ENCODE measurements around the gene TPST1.
"Not testable (repeated sequence)": the region's sequence is repeated elsewhere in the genome, so short reads cannot be mapped to it uniquely, and the experiment has no call there.

The TPST1 gene

GRCh38 chr7:66331883-66332282, 126.7 kb downstream of the TPST1 start:
- no peak for DNase-seq (ENCODE audit: low read depth, low spot score)

DNA sequence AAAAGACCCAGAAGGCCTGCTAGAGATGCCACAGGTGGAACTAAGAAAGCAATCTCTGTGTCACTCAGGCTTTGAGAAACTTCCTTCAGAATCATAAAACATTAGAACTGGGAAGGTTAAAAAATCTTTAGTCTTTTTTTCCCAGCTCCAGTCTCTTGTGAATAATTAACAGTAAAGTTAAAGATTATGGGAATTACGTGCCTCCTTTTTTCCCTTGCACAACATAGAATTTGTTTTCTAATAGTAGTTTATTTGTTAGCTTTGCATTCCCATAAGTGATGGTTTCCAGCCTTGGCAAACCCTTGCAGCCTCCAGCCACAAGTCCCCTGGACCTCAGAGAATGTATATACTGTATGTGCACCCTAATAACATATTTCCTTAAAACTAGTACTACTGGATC, 128.3 kb downstream of the TPST1 start:
- no peak for DNase-seq (ENCODE audit: low read depth, low spot score)

DNA sequence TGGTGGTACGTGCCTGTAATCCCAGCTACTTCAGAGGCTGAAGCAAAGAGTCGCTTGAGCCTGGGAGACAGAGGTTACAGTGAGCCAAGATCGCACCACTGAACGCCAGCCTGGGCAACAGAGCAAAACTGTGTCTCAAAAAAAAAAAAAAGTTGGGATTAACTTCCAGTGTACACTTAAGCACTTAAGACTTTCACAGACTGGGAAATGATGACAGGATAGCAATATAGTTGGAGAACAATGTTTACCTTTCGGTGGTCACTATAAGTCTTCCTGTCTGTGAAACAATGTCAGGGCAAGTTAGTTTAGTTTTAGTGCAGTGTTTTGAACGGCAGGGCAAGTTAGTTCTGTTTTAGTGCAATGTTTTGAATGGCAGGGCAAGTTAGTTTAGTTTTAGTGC, 130.2 kb downstream of the TPST1 start:
- no peak for DNase-seq (ENCODE audit: low read depth, low spot score)

DNA sequence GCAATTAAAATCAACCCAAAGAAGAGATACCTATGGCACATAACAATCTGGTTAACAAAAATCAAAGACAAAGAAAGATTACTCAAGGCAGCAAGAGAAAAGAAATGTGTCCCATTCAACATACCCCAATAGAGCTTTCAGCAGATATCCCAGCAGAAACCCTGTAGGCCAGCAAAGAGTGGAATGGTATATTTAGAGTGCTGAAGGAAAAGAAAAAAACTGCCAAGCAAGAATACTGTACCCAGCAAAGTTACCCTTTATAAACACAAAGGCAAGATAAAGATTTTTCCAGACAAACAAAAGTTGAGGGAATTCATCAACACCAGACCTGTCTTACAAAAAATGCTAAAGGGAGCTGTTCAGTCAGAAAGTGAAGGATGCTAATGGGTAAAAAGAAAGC, 131.6 kb downstream of the TPST1 start:
- no peak for DNase-seq (ENCODE audit: low read depth, low spot score)

GRCh38 chr7:66339141-66339540, 134.0 kb downstream of the TPST1 start:
- DNase-seq (ENCODE audit: low read depth, low spot score): no peak

- DNase-seq (ENCODE audit: low read depth, low spot score): no peak
Observed at GRCh38 chr7:66344166-66344565, 139.0 kb downstream of the TPST1 start.

- no peak for DNase-seq (ENCODE audit: low read depth, low spot score)
Observed at GRCh38 chr7:66348531-66348930, 143.4 kb downstream of the TPST1 start.

DNA sequence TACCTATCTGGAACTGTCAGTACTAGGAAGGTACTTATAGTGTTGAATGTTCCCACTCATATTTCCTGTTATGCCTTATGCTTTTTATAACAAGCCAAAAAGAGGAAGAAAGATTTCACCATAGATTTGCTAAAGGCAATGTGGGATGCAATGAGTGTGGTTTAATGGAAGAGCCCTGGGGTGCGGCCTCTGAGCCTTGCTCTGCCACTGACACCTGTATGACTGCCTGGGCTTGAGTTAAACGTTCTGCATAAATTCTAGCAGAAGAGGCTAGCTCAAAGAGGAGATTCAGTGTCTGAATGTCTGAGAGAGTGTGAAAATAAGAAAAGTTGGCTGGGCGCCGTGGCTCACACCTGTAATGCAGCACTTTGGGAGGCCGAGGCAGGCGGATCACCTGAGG, 143.8 kb downstream of the TPST1 start:
- DNase-seq (ENCODE audit: low read depth, low spot score): no peak

- DNase-seq (ENCODE audit: low read depth, low spot score): no peak
Observed at GRCh38 chr7:66352071-66352470, 146.9 kb downstream of the TPST1 start.

- DNase-seq (ENCODE audit: low read depth, low spot score): no peak
Observed at GRCh38 chr7:66353547-66353946, 148.4 kb downstream of the TPST1 start.

- no peak for DNase-seq (ENCODE audit: low read depth, low spot score)
Observed at GRCh38 chr7:66355756-66356155, 150.6 kb downstream of the TPST1 start.

DNA sequence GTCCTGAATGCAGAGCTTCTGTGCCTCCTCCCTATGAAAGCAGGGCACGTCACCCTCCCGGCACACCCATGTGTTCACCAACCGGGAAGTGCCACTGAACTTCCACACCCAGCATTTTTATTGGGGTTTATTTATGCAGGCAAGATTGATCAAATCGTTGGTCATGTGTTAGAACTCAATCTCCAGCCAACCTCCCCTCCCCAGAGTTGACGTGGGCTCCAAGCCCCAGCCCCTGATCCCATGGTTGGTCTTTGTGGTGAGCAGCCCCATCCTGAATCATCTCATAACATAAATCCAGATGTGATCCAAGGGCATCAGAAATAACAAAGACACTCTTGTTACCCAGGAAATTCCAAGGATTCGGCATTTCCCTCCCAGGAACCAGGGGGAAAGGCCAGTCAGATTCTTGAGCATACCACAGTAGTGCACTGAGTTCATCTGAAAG, 151.2 kb downstream of the TPST1 start:
- DNase-seq (ENCODE audit: low read depth, low spot score): no peak

DNA sequence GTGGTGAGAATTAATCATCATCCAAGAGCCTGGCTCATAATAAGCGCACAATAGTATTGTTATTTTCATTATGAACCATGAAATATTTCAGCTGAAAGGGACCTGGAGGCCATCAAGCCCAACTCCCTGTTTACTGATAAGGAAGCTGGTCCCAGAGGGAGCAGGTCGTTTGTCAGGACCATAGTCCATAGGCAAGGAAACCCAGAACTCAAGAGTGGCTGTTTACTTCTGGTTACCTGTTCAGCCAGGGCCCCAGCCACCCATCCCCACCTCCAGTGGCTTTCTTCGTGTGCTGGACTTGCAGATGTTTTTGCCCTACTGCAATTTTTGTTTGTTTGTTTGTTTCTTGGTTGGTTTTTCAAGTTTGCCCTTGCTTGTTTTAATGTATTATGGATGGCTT, 152.0 kb downstream of the TPST1 start:
- no peak for DNase-seq (ENCODE audit: low read depth, low spot score)

GRCh38 chr7:66359656-66360211, 154.6 kb downstream of the TPST1 start:
- no peak for DNase-seq (ENCODE audit: low read depth, low spot score)

DNA sequence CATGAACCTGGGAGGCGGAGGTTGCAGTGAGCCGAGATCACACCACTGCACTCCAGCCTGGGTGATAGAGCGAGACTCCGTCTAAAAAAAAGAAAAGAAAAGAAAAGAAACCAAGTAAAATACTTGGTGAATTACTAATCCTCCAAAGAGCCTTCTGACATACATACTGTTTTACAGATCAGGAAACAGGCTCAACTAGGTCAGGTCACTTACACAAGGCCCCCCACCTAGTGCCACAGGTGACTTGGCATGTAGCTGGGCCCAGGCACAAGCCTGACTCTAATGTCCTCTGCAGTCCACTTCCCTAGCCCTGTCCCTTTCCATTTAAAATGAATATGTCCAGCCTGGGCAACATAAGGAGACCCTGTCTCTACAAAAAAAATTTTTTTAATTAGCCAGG, 157.0 kb downstream of the TPST1 start:
- no peak for DNase-seq (ENCODE audit: low read depth, low spot score)

DNA sequence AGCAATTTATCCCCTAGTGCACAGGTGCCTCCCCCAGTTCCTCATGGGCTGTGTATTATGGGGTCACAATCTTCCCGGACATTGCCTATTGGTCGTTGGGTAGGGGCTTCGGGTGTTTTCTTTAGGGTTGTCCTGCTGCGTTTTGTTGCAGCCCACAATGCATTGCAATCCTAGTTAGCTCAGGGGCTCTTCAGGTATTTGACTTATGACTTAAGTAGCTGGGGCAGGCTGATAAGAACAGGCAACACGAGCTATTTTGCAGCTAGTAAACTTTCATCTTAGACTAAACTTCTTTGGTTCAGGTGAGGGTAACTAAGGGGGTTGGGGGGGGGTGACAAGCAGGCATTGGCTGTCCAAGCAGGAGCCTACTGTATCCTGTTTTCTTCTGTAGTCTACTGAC, 158.5 kb downstream of the TPST1 start:
- no peak for DNase-seq (ENCODE audit: low read depth, low spot score)

DNA sequence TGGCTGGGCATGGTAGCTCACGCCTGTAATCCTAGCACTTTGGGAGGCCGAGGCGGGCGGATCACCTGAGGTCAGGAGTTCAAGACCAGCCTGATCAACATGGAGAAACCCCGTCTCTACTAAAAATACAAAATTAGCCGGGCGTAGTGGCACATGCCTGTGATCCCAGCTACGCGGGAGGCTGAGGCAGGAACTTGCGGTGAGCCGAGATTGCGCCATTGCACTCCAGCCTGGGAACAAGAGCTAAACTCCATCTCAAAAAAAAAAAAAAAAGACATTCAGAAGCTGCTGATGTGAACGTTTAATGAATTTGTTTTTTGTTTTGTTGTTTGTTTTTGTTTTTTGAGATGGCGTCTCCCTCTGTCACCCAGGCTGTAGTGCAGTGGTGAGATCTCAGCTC, 159.9 kb downstream of the TPST1 start:
- DNase-seq (ENCODE audit: low read depth, low spot score): not testable (repeated sequence)

- DNase-seq (ENCODE audit: low read depth, low spot score): no peak
Observed at GRCh38 chr7:66371096-66371824, 166.1 kb downstream of the TPST1 start.

- DNase-seq (ENCODE audit: low read depth, low spot score): not testable (repeated sequence)
Observed at GRCh38 chr7:66374141-66374840, 169.2 kb downstream of the TPST1 start.

DNA sequence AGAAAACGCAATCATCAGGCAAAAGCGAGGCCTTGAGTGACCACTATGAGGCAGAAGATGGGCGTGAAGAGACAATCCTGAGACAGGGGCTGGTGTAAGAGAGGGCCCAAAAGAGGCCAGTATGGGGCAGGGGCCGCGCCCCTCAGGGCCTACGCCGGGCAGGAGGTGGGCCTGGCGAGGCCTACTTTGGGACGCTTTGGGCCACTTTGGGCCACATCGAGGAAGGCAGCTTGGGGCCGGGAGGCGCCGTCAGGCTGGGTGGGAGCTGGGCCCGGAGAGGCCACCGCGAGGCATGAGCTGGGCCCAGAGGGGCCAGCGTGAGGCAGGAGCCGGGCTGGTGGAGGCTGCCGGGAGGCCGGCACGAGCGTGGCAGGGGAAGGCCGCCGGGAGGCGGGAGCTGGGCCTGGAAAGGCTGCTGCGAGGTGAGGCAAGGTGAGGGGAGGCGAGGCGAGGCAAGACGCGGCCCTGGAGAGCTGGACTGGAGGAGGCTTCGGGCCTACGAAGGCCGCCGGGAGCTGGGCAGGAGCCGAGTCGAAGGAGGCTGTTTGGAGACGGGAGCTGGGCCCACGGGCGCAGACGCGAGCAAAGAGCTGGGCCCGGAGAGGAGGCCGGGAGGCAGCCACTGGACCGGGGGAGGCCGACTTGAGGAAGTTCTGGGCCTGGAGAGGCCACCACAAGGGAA, 171.3 kb downstream of the TPST1 start:
- no peak for DNase-seq (ENCODE audit: low read depth, low spot score)

- no peak for DNase-seq (ENCODE audit: low read depth, low spot score)
Observed at GRCh38 chr7:66377045-66377444, 171.9 kb downstream of the TPST1 start.

GRCh38 chr7:66377714-66378113, 172.6 kb downstream of the TPST1 start:
- DNase-seq (ENCODE audit: low read depth, low spot score): no peak

Data from brain pericyte (primary cell).